ENCODE measurements around the gene PPP1R13B.
"Not testable (repeated sequence)": the region's sequence is repeated elsewhere in the genome, so short reads cannot be mapped to it uniquely, and the experiment has no call there.

The PPP1R13B gene

GRCh38 chr14:103703433-103704385 is 143.7 kb downstream of the PPP1R13B start:
- in situ Hi-C loops (cut with HindIII; ENCODE audit: low sequenced_read_pairs) = no loop called here

DNA sequence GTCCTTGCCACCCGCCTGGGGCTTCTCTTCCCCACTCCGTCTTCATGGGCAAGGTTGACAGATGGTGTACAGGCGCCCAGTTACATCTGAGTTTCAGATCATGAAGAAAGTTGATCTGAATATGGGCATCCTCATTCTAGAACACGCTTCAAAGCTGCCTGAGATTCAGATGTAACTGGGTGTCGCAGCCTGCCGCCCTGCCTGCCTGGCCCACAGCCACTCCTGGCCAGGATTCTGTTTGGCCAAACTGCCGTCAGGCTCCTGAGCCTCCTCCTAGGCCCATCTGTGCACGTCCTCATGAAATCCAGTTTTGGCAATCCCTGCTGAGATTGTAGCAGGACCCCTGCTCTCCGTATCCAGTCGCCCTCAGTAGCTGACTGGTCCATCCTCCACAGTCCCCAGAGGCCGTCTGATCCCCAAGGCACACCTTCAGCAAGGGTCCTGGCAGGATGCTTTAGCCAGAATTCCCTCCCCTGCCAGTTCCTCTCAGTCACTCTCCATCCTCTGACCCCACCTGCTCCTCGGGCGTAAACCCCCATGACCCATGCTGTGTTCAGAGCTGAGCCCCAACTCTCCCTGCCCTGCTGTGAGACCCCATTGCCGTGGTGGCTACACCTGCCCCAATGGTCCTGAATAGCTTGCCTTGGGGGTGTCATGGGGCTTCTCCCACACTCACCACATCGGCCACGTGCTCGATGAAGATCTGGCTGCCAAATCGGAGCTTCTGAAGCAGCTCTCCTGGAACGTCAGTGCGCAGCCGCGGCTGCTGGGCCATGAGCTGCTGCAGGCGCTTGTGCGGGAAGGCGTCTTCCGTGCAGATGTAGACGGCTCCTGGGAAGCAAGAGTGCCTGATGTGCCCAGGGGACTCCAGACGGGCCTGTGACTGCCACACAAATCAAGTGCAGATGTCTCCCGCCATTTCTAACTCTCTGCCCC is 144.6 kb downstream of the PPP1R13B start:
- in situ Hi-C loops (cut with HindIII; ENCODE audit: low sequenced_read_pairs) = no loop called here

DNA sequence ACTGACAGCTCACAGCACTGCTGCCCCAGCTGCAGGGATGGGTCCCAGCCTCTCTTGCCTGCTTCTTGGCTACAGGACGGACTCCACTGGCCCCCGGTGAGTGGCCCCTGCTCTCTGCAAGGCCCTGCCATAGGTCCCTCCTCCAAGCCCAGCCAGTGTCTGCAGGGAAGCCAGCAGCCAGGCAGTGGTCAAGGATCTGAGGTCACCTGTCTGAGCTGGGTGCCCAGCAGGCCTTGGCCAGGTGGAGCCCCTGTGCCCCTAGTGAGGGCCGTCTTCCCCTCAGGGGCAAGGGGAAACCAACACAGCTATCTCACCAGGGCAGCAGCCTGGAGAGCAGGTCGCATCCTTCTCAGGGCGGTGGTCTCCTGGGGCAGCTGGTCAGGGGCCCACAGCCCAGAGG is 145.3 kb downstream of the PPP1R13B start:
- in situ Hi-C loops (cut with HindIII; ENCODE audit: low sequenced_read_pairs) = no loop called here

- in situ Hi-C loops (cut with HindIII; ENCODE audit: low sequenced_read_pairs) = no loop called here
These were observed 146.5 kb downstream of the PPP1R13B start for GRCh38 chr14:103700753-103701490.

- in situ Hi-C loops (cut with HindIII; ENCODE audit: low sequenced_read_pairs) = no loop called here
These were observed 147.2 kb downstream of the PPP1R13B start for GRCh38 chr14:103699901-103700752.

DNA sequence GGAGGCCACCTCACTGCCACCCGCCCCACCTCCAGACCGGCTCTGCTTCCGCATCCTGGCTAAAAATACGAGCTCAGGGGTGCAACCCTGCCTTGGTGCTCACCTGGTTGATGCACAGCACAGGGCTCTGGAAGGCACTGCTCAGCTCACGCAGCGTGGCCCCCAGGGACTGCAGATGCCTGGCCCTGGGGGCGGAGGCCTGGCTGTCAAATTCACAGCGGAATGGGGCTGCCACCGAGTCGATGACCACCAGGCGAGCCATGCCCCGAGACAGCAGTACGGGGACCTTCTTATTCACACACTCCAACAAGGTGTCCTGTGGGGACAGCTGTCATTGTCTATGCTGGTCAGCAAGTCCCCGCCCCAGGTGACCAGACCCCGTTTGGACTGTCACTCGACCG is 148.1 kb downstream of the PPP1R13B start:
- in situ Hi-C loops (cut with HindIII; ENCODE audit: low sequenced_read_pairs) = no loop called here

- in situ Hi-C loops (cut with HindIII; ENCODE audit: low sequenced_read_pairs) = no loop called here
These were observed 148.8 kb downstream of the PPP1R13B start for GRCh38 chr14:103698380-103699260.

DNA sequence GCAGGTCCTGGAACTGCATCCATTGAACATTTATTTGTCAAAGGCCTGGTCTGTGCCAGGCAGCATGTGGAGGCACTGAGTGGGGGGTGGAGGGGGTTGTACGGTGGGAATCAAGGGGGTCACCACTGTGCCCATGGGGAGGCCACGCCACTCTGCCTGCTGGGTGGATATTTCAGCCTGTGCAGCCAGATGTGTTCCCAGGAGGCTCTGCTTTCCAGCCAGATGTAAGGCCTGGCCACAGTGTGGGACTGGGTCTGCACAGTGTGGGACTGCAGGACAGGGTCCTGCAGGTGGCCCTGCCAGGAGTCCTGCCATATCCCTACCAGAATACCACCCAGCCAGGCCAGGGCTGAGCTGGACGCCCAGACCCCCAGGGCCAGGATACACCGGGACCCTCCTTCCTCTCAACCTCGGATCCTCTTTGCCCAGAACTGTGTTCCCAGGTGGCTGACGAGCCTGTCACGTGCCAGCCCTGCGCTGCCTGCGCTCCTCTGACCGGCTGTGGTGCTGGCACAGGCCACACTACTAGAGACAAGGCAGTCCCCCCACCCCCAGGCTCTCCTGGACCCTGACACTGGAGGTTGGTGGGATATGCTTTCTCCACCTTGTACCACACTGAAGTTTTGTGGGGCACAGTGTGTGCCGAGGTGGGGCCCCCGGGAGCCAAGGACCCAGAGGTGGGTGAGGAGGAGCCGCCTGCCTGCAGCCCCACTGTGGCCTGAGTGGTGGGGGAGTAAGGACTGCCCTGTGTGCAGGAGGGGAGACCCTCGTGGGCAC is 149.6 kb downstream of the PPP1R13B start:
- in situ Hi-C loops (cut with HindIII; ENCODE audit: low sequenced_read_pairs) = no loop called here

DNA sequence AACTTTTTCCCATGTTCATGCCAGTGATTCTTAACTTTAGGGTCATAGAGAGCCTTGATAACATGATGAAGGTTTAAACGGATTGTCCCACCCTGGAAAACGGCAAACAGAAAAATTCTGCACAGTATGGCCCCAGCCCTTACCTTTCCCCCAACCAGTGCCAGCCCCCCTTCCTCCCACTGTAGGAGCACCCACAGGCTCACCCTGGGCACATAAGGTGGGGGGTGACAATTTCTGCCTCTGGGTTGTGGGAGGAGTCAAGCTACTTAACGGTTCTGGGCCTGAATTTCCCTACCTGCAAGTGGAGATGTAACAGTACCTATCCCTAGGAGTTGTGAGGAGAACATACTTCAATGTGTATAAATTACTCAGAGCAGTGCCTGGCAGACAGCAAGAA is 150.2 kb downstream of the PPP1R13B start:
- in situ Hi-C loops (cut with HindIII; ENCODE audit: low sequenced_read_pairs) = no loop called here

GRCh38 chr14:103696466-103697071 is 150.8 kb downstream of the PPP1R13B start:
- in situ Hi-C loops (cut with HindIII; ENCODE audit: low sequenced_read_pairs) = no loop called here

- in situ Hi-C loops (cut with HindIII; ENCODE audit: low sequenced_read_pairs) = no loop called here
These were observed 151.3 kb downstream of the PPP1R13B start for GRCh38 chr14:103696070-103696402.

- in situ Hi-C loops (cut with HindIII; ENCODE audit: low sequenced_read_pairs) = no loop called here
These were observed 151.9 kb downstream of the PPP1R13B start for GRCh38 chr14:103695296-103696069.

DNA sequence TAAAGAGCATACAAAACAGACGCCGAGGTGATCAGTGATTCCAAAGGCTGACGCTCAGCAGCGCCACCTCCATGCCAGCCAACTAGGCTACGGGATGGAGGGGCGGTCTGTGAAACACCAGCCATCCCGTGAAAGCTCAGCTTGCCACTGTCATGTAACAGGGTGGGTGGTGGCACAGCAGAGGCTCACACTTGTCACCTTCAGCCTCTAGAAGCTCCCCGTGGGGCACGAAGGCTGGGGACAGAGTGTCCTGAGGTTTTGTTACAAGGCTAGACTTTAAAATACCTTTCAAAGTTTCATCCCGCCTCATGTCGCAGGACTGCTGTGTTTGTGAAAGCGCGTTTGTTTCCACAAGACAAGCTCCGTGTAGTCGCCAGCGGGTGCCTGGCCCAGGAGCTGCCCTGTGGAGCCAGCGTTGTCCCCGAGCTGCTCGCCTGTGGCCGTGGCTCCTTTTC is 152.8 kb downstream of the PPP1R13B start:
- in situ Hi-C loops (cut with HindIII; ENCODE audit: low sequenced_read_pairs) = no loop called here

DNA sequence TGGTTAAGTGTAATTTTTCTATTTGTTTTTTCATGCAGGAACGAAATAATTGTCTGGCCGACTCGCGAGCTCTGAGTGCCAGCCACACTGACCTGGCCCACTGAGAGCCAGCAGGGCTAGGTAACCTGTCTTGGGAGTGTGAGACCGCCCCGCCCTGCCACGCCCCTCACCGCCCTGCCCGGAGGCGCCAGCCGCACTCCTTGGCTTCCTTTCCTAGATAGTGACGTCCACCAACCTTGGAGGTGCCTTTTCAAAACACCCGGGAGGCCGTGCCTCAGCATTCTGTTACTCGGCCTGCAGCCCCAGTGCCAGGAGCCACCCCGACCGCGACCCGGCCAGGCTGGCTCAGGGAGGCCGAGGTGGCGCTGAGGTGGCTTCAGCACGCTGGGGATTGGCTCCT is 153.9 kb downstream of the PPP1R13B start:
- in situ Hi-C loops (cut with HindIII; ENCODE audit: low sequenced_read_pairs) = no loop called here

DNA sequence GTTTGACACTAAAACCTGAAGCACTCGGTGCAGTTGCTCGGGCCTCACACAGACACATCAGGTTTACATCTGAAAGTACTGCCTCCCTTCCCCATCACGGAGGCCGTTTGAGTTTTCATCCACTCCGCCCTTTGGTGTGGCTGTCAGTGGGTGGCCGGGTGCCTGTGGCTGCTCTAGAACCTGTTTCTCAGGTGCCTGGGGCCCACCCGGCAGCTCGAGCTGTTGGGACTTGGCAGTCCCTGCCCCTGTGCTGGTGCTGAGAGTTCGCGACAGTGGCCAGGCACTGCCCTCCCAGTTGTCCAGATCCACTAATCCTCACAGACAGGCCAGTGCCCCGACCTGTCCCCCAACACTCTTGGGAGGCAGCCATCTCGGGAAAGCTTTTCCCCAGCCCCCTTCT is 154.5 kb downstream of the PPP1R13B start:
- in situ Hi-C loops (cut with HindIII; ENCODE audit: low sequenced_read_pairs) = no loop called here

- in situ Hi-C loops (cut with HindIII; ENCODE audit: low sequenced_read_pairs) = no loop called here
These were observed 155.2 kb downstream of the PPP1R13B start for GRCh38 chr14:103692159-103692558.

DNA sequence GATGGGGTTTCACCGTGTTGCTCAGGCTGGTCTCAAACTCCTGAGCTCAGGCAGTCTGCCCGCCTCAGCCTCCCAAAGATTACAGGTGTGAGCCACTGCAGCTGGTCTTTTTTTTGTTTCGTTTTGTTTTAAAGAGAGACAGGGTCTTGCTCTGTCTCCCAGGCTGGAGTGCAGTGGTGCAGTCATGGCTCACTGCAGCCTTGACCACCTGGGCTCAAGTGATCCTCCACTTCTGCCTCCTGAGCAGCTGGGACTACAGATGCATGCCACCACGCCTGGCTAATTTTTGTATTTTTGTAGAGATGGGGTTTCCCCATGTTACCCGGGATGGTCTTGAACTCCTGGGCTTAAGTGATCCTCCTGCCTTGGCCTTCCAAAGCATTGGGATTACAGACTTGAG is 155.7 kb downstream of the PPP1R13B start:
- in situ Hi-C loops (cut with HindIII; ENCODE audit: low sequenced_read_pairs) = not testable (repeated sequence)
